A549 (cell line): ENCODE data around the gene PSMB7. TPM values are rescaled to one million over a fixed set of nuclear protein-coding genes. Genes with fewer than 3 reads are reported as not detected.

ENCODE experiments used
- ATAC-seq, 2 experiments: fragments of 200-7000 bp in 1 of 2; fragments of >200 bp in 1 of 2; cut with Nextera tagmentation in 1 of 2; cut with Tn5 transposase in 1 of 2; 3 replicates each; pipeline versions ENCODE4 v1.8.0 to v1.9.1; 2018 to 2020; ENCODE audit warnings: mild to moderate bottlenecking in 1 of 2, moderate library complexity in 1 of 2
- CTCF ChIA-PET: fragments of 300-600 bp; sonication (Branson Sonifier 250); formaldehyde crosslinking; extraction: SDS; loops from one replicate; lab custom pipeline; 2021; ENCODE audit warnings: antibody characterized with exemption, inconsistent platforms; lab: Yijun Ruan, JAX
- POLR2A ChIA-PET: fragments of 350-600 bp; formaldehyde crosslinking; extraction: SDS; loops from one replicate; lab custom pipeline; 2021; ENCODE audit warnings: antibody characterized with exemption, inconsistent platforms; lab: Yijun Ruan, JAX
- DNase-seq, 2 experiments: peaks; one replicate each; pipeline versions ENCODE4 v3.0.0 to v3.0.0-alpha.2; 2011 to 2016; ENCODE audit warnings: low read depth in 1 of 2, low spot score in 1 of 2
- FAIRE-seq: peaks from 2 replicates; lab custom pipeline; 2011; peaks lifted over from hg19 to GRCh38; lab: Jason Lieb, UNC
- H3K27ac ChIP-seq, 2 experiments: fragments of >200 bp; sonication (Bioruptor Twin); formaldehyde crosslinking; 3 replicates each; pipeline ENCODE4 v1.5.1; 2016 to 2017
- H3K4me1 ChIP-seq: fragments of >200 bp; sonication (Bioruptor Twin); formaldehyde crosslinking; 3 replicates; pipeline ENCODE4 v1.6.1; 2016
- H3K4me2 ChIP-seq: fragments of >200 bp; sonication (Bioruptor Twin); formaldehyde crosslinking; 3 replicates; pipeline ENCODE4 v1.6.1; 2016
- H3K4me3 ChIP-seq: fragments of >200 bp; sonication (Bioruptor Twin); formaldehyde crosslinking; 3 replicates; pipeline ENCODE4 v1.5.1; 2016
- H3K9me3 ChIP-seq: fragments of >200 bp; sonication (Bioruptor Twin); formaldehyde crosslinking; 3 replicates; pipeline ENCODE4 v1.6.1; 2016
- CHD2 ChIP-seq: fragments of 150-350 bp; IDR thresholded peaks from 2 replicates; pipeline ENCODE4 v1.6.1; 2014; ENCODE audit warnings: low read length; ENCODE audit not compliant: partially characterized antibody
- CHD4 ChIP-seq: fragments of 200-600 bp; sonication (generic); IDR thresholded peaks from 2 replicates; pipeline ENCODE4 v1.6.1; 2016; ENCODE audit warnings: antibody characterized with exemption, mild to moderate bottlenecking, borderline replicate concordance
- EHF ChIP-seq: fragments of 250-450 bp; sonication (Bioruptor Pico); IDR thresholded peaks from 2 replicates; pipeline ENCODE4 v1.5.0; 2020; ENCODE audit warnings: mild to moderate bottlenecking
- HES2 ChIP-seq: fragments of >200 bp; sonication (Bioruptor Twin); formaldehyde crosslinking; IDR thresholded peaks from 2 replicates; pipeline ENCODE4 v1.6.1; 2016
- HOXB5 ChIP-seq: fragments of 250-450 bp; sonication (Bioruptor Pico); IDR thresholded peaks from 2 replicates; pipeline ENCODE4 v1.5.0; 2020; ENCODE audit warnings: mild to moderate bottlenecking, moderate library complexity
- JUN ChIP-seq, 2 experiments: fragments of >200 bp; sonication (Bioruptor Twin); formaldehyde crosslinking; IDR thresholded peaks; 2 replicates in 1 of 2; 3 replicates in 1 of 2; pipeline ENCODE4 v1.6.1; 2016 to 2017
- NFE2L2 ChIP-seq: fragments of 150-350 bp; conservative IDR thresholded peaks from 2 replicates; pipeline ENCODE4 v1.6.1; 2014; ENCODE audit warnings: low read length
- NPAS2 ChIP-seq: fragments of 250-450 bp; sonication (Bioruptor Pico); IDR thresholded peaks from 2 replicates; pipeline ENCODE4 v1.8.0; 2022; ENCODE audit warnings: mild to moderate bottlenecking, moderate library complexity, borderline replicate concordance
- POLR2AphosphoS2 ChIP-seq: conservative IDR thresholded peaks from 2 replicates; pipeline ENCODE4 v1.6.1; 2012; ENCODE audit warnings: low read length, improper control_type of control experiment, inconsistent platforms
- RAD21 ChIP-seq, 2 experiments: fragments of >200 bp in 1 of 2; sonication (Bioruptor Twin) in 1 of 2; formaldehyde crosslinking in 1 of 2; IDR thresholded peaks in 1 of 2; conservative IDR thresholded peaks in 1 of 2; 2 replicates in 1 of 2; 3 replicates in 1 of 2; pipeline ENCODE4 v1.6.1; 2012 to 2018; ENCODE audit warnings: inconsistent platforms in 1 of 2
- REST ChIP-seq: fragments of 200-600 bp; sonication (generic); IDR thresholded peaks from 2 replicates; pipeline ENCODE4 v1.6.1; 2016; ENCODE audit warnings: antibody characterized with exemption, mild to moderate bottlenecking, moderate library complexity
- TP53 ChIP-seq: fragments of 250-450 bp; sonication (Bioruptor Pico); IDR thresholded peaks from 2 replicates; pipeline ENCODE4 v1.5.0; 2021; ENCODE audit warnings: mild to moderate bottlenecking, moderate library complexity
- USF2 ChIP-seq: fragments of 450-650 bp; IDR thresholded peaks from 2 replicates; pipeline ENCODE4 v1.6.1; 2014; ENCODE audit warnings: antibody characterized with exemption
- ZC3H11A ChIP-seq: fragments of 450-650 bp; IDR thresholded peaks from 2 replicates; pipeline ENCODE4 v1.6.1; 2014; ENCODE audit warnings: antibody characterized with exemption, mild to moderate bottlenecking
- WGBS: methylation state at CpG from one replicate; pipeline ENCODE4 v1.1.6; 2017; ENCODE audit errors: missing lambda C conversion rate; 5-methylcytosine and 5-hydroxymethylcytosine counted together
- polyA plus RNA-seq, 4 experiments: library from polyadenylated mRNA; depleted of rRNA in 3 of 4; stranded (reverse); fragments of >200 nt; fragmentation: RNase III in 1 of 4; extraction: RNeasy Plus Mini Kit Qiagen cat#74134 plus additional on column Dnase treatment in 1 of 4; gene quantifications; 2 replicates in 3 of 4; 3 replicates in 1 of 4; pipeline ENCODE4 v1.2.3, GENCODE V29; 2011 to 2017
- TF ChIP-seq, protein P1 (sequence below): fragments of 250-450 bp; sonication (Bioruptor Pico); IDR thresholded peaks from 2 replicates; pipeline ENCODE4 v1.5.0; 2021; ENCODE audit warnings: mild to moderate bottlenecking, moderate library complexity, borderline replicate concordance
- TF ChIP-seq, protein P2 (sequence below): fragments of 150-350 bp; IDR thresholded peaks from 2 replicates; pipeline ENCODE4 v1.6.1; 2014; ENCODE audit warnings: low read depth, mild to moderate bottlenecking, low read length
- TF ChIP-seq, protein P3 (sequence below): fragments of >200 bp; sonication (Bioruptor Twin); formaldehyde crosslinking; IDR thresholded peaks from 3 replicates; pipeline ENCODE4 v1.6.1; 2016

Gene PSMB7
- polyA plus RNA-seq, 2 of the 4 experiments (the other 2 are of a cell fraction): 332 to 418 TPM

DNA sequence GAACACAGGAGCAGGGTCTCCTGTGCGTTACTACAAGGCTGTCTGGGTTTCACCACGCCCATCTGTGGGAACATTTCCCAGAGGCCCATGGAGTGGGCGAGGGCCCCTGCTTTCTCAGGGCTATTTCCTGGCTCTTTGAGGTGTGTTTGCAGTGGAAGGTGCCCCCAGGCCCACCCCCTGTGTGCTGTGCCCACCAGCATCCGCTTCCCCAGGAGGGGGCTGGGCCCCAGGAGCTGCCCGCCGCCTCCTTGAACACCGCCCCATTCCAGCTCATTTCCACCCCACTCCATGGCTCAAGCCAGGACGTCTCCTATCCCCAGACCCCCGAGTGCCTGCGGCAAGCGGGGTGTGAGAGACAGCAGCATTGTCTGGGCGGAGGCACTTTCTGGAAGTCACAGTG is 87.0 kb downstream of the PSMB7 start:
- CTCF ChIA-PET: interaction anchor here (0.9 to 3.2 kb wide), 4 partner anchors 9 to 287 kb away, joined by 3 to 17 read pairs (median 4); no protein-coding TSS in a partner anchor
- no peaks in the 10 kb centered on the region for H3K9me3 ChIP-seq
- POLR2A ChIA-PET: no interaction called here
- H3K4me2 ChIP-seq: no peak overlapping the region
- ATAC-seq (no peak), FAIRE-seq (no peak), DNase-seq (no peak)
- no peak overlapping the region for H3K4me3 ChIP-seq
- TF ChIP-seq TP53 (CRISPR knock-in tag) (no peak), HOXB5 (CRISPR knock-in tag) (no peak), POLR2AphosphoS2 (no peak), NFE2L2 (no peak), REST (no peak), EHF (CRISPR knock-in tag) (no peak), USF2 (no peak), CHD2 (no peak)
- TF ChIP-seq, protein P1, sequence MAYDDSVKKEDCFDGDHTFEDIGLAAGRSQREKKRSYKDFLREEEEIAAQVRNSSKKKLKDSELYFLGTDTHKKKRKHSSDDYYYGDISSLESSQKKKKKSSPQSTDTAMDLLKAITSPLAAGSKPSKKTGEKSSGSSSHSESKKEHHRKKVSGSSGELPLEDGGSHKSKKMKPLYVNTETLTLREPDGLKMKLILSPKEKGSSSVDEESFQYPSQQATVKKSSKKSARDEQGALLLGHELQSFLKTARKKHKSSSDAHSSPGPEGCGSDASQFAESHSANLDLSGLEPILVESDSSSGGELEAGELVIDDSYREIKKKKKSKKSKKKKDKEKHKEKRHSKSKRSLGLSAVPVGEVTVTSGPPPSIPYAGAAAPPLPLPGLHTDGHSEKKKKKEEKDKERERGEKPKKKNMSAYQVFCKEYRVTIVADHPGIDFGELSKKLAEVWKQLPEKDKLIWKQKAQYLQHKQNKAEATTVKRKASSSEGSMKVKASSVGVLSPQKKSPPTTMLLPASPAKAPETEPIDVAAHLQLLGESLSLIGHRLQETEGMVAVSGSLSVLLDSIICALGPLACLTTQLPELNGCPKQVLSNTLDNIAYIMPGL (CRISPR knock-in tag): no peak
- TF ChIP-seq, protein P2, sequence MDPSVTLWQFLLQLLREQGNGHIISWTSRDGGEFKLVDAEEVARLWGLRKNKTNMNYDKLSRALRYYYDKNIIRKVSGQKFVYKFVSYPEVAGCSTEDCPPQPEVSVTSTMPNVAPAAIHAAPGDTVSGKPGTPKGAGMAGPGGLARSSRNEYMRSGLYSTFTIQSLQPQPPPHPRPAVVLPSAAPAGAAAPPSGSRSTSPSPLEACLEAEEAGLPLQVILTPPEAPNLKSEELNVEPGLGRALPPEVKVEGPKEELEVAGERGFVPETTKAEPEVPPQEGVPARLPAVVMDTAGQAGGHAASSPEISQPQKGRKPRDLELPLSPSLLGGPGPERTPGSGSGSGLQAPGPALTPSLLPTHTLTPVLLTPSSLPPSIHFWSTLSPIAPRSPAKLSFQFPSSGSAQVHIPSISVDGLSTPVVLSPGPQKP: no peak
- TF ChIP-seq, protein P3, sequence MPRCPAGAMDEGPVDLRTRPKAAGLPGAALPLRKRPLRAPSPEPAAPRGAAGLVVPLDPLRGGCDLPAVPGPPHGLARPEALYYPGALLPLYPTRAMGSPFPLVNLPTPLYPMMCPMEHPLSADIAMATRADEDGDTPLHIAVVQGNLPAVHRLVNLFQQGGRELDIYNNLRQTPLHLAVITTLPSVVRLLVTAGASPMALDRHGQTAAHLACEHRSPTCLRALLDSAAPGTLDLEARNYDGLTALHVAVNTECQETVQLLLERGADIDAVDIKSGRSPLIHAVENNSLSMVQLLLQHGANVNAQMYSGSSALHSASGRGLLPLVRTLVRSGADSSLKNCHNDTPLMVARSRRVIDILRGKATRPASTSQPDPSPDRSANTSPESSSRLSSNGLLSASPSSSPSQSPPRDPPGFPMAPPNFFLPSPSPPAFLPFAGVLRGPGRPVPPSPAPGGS: no peak
- WGBS: 94% methylated on average over 9 of the region's 12 CpGs
- H3K4me1 ChIP-seq: no peaks in the 10 kb centered on the region
- H3K27ac ChIP-seq: no peak overlapping the region

DNA sequence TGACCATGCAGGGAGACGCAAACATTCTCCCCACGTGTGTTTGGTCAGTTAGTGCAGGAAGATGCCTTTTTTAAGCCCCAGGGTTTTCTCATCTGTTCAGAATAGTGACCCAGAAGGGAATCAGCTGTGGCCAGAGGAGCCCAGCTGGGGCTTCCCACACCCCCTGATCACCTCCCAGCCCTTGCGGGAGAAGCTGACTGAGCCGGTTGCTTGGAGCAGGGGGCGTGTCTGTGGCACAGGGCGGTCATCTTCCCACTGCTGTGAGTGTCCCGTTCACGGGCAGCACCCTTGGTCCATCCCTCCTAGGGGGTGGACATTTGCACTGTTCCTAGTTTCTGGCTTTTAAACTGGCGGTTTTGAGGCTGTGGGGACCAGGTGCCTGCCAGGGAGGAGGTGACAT is 87.8 kb downstream of the PSMB7 start:
- Histone ChIP-seq H3K4me2 (no peak overlapping the region), H3K4me3 (no peak overlapping the region), H3K27ac (no peak overlapping the region), H3K4me1 (no peaks in the 10 kb centered on the region), H3K9me3 (no peaks in the 10 kb centered on the region)
- DNase-seq (no peak), FAIRE-seq (no peak), ATAC-seq (no peak)
- 88% methylated on average over 9 of the region's 9 CpGs for WGBS
- POLR2A ChIA-PET: no interaction called here
- CTCF ChIA-PET: interaction anchor here (0.5 to 3.2 kb wide), 5 partner anchors 8 to 746 kb away, joined by 3 to 17 read pairs (median 4); no protein-coding TSS in a partner anchor
- no peak for TF ChIP-seq RAD21 (conservative IDR thresholded peaks at IDR 0.05 in 1 of 2, IDR thresholded peaks at IDR 0.05 in 1 of 2)
- TF ChIP-seq, protein P1 (CRISPR knock-in tag): no peak
- TF ChIP-seq TP53 (CRISPR knock-in tag): no peak
- TF ChIP-seq JUN (IDR thresholded peaks at IDR 0.05): no peak
- TF ChIP-seq CHD4: no peak
- no peak for TF ChIP-seq POLR2AphosphoS2
- TF ChIP-seq HES2: no peak
- TF ChIP-seq, protein P2: no peak
- TF ChIP-seq ZC3H11A: no peak
- TF ChIP-seq NPAS2: no peak
- no peak for TF ChIP-seq REST
